Astrocyte of the cerebellum (primary cell): ENCODE measurements around the gene IGSF6.
A peak's percentile ranks its signal among the peaks of the same experiment; 100 is the strongest.

Experiments
- DNase-seq: peaks from one replicate; pipeline ENCODE4 v3.0.0-alpha.2; 2011; ENCODE audit warnings: low read depth
- H3K4me3 ChIP-seq: 2 replicates; pipeline ENCODE4 v1.5.1; 2011; ENCODE audit warnings: mild to moderate bottlenecking, low read depth, low read length, moderate library complexity
- in situ Hi-C: cut with HindIII; loops from 2 replicates; pipeline ENCODE4 v1.10.0; 2017; ENCODE audit warnings: low sequenced_read_pairs
- TF ChIP-seq, protein P1 (sequence below): IDR thresholded peaks from 2 replicates; pipeline ENCODE4 v1.5.1; 2012; ENCODE audit warnings: low read length, low read depth, moderate library complexity, mild to moderate bottlenecking; ENCODE audit errors: missing control alignments

IGSF6 gene

DNA sequence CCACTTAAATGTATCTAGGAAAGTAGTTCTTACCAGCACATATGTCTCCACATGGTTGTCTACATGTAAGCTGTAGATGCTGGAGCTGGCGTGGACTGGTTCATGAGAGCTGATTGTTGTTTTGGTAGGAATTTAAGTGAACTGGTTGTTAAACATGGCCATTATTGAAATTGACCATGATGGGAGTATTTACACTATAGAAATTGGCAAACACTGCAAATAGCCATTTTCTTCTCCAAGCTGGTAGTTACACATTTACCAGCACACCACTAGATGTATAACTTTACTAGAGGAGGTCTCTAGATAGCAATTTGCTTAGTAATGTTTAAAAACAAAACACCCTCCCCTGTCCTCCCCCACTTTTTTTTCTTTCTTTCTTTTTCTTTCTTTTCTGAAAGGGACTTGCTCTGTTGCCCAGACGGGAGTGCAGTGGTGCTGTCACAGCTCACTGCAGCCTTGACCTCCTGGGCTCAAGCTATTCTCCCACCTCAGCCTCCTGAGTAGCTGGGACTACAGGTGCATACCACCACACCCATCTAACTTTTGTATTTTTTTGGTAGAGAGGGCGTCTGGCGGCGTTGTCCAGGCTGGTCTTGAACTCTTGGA lies 24.2 kb downstream of the IGSF6 start:
- no peak for DNase-seq
- TF ChIP-seq, protein P1, sequence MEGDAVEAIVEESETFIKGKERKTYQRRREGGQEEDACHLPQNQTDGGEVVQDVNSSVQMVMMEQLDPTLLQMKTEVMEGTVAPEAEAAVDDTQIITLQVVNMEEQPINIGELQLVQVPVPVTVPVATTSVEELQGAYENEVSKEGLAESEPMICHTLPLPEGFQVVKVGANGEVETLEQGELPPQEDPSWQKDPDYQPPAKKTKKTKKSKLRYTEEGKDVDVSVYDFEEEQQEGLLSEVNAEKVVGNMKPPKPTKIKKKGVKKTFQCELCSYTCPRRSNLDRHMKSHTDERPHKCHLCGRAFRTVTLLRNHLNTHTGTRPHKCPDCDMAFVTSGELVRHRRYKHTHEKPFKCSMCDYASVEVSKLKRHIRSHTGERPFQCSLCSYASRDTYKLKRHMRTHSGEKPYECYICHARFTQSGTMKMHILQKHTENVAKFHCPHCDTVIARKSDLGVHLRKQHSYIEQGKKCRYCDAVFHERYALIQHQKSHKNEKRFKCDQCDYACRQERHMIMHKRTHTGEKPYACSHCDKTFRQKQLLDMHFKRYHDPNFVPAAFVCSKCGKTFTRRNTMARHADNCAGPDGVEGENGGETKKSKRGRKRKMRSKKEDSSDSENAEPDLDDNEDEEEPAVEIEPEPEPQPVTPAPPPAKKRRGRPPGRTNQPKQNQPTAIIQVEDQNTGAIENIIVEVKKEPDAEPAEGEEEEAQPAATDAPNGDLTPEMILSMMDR, result no peak
- no peak overlapping the region for H3K4me3 ChIP-seq
- in situ Hi-C loops, result no loop called here

GRCh38 chr16:21626659-21627277 lies 25.6 kb downstream of the IGSF6 start:
- H3K4me3 ChIP-seq, result no peak overlapping the region
- TF ChIP-seq, protein P1, result no peak
- in situ Hi-C loops, result no loop called here
- peak; percentile 65 for DNase-seq

- no peak for DNase-seq
- H3K4me3 ChIP-seq, result no peak overlapping the region
- TF ChIP-seq, protein P1, result no peak
- in situ Hi-C loops, result no loop called here
Measured at GRCh38 chr16:21625026-21625425, 27.4 kb downstream of the IGSF6 start.

DNA sequence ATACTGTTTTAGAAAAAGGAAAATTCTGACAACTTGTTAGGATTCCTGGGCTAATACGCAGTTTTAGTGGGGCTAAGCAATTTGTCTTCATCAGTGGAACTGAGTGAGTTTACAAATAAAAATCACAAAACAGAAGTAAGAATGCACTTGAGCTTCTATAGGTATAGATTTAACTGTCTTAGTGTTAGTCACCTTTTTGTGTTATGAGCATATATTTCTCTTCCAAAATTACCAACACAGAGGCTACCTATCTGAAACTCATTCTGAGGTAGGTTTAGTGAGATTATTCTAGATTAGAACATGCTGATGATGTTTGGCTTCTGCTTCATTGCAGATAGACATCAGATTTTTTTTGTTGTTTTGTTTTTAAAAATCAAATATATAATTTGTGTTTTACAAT lies 29.9 kb downstream of the IGSF6 start:
- H3K4me3 ChIP-seq, result no peak overlapping the region
- DNase-seq, result no peak
- TF ChIP-seq, protein P1, result no peak
- in situ Hi-C loops, result no loop called here

DNA sequence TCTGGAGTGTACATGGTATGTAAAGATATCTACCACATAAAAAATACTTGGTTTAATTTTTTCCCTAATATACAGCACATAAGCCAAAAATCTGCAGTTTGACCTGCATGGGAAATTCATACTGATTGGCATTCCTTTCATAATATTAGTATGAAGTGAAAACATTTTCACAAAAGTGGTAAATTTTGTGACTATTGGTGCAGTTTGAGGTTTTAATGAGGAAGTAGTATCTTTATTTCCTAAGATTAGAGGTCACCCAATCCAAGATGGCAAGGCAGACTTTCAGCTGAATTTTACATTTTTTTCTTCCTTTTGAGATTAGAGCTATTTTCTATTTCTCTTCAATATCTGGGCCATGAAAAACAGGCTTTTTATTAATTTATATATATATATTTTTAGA lies 31.8 kb downstream of the IGSF6 start:
- in situ Hi-C loops, result no loop called here
- no peak overlapping the region for H3K4me3 ChIP-seq
- DNase-seq, result no peak
- TF ChIP-seq, protein P1, result no peak

DNA sequence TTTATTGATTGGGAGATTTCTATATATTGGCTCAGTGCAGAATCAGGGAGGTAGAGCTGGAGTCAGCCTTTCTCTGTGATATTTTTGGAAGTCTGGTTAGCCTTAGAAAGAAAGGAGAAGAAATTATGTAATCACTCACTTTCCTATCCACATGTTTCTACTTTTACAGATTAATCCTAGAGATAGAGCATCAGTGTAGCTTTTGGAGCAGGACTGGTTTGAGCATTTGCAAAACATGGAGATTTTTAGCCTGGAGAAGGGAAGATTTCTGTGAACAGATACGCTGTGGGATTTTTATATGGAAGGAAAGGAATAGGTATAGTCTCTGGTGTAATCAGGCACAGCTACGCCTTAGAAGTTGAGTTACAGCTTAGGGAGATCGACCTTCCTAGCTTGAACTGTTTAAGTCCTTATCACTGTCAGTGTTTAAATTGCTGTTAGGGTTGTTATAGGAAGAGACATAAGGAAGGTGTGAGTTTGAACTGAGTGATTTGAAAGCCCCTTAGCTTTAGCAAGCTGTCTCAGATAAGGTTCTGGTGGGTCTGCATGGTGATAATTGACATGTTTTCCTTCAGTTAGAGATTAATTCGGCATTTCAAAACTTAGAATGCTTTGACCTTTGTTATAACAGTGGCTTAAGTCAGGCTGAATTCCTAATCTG lies 32.5 kb downstream of the IGSF6 start:
- no peak for DNase-seq
- in situ Hi-C loops, result no loop called here
- TF ChIP-seq, protein P1, result no peak
- no peak overlapping the region for H3K4me3 ChIP-seq
